ENCODE measurements around the gene PORCN.

DNA sequence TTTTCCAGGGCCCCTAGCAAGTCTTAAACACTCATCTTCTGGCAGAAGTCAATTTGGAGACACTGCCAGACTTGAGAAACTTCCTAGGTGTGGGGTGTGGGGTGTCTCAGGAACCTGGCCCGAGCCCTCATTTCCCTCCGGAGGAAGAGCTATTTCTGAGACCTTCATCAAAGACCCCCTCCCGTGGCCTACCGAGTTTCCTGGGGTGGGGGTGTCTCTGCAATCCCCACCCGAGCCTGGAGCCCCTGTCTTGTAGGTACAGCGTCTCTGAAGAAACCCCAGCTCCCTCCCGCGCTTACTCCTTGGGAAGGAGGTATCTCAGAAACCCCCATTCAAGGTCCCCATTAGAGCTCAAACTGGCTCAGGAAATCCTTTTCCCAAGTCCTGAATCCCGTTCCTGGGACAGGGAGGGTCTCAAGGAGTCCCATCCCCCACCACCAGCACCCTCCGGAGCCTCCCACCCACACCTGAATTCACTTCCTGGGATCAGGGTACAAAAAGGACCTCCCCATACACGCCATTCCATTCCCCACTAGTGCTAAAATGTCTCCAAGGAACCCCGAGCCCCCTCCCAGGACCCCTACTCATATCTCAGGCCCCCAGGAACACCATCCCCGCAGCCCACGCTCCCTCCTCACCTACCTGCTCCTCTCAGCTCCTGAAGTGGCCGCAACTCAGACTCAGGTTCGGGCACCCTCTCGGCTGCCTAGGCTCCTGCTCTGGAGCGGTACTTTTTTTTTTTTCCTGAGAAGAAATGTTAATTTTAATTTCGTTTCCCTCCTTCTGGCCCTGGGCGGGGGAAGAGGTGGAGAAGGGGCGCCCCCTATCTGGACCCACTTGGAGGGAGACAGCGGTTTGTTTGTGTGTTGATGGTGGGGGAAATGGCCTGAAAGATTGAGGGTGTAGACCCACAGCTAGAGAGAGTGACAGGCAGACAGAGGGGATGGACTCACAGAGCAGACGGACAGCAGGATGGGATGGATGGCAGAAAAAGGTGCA lies 39.8 kb upstream of the PORCN start:
- TF ChIP-seq ZNF274 (IDR thresholded peaks at IDR 0.05; ENCODE audit: low read depth, low read length) (no peak), EZH2 (IDR thresholded peaks at IDR 0.05) (no peak), POLR2AphosphoS5 (IDR thresholded peaks at IDR 0.05; ENCODE audit: low read depth, low read length) (no peak), POLR2A (IDR thresholded peaks at IDR 0.05; ENCODE audit: borderline replicate concordance, extremely low read depth, insufficient read depth, insufficient read length) (no peak), EZH2phosphoT487 (IDR thresholded peaks at IDR 0.05; ENCODE audit: borderline replicate concordance) (no peak), SP1 (IDR thresholded peaks at IDR 0.05; ENCODE audit: low read depth) (no peak), CEBPB (IDR thresholded peaks at IDR 0.05; ENCODE audit: low read depth) (no peak)
- TF ChIP-seq, protein P1, sequence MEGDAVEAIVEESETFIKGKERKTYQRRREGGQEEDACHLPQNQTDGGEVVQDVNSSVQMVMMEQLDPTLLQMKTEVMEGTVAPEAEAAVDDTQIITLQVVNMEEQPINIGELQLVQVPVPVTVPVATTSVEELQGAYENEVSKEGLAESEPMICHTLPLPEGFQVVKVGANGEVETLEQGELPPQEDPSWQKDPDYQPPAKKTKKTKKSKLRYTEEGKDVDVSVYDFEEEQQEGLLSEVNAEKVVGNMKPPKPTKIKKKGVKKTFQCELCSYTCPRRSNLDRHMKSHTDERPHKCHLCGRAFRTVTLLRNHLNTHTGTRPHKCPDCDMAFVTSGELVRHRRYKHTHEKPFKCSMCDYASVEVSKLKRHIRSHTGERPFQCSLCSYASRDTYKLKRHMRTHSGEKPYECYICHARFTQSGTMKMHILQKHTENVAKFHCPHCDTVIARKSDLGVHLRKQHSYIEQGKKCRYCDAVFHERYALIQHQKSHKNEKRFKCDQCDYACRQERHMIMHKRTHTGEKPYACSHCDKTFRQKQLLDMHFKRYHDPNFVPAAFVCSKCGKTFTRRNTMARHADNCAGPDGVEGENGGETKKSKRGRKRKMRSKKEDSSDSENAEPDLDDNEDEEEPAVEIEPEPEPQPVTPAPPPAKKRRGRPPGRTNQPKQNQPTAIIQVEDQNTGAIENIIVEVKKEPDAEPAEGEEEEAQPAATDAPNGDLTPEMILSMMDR (IDR thresholded peaks at IDR 0.05 in 2 of 3, conservative IDR thresholded peaks at IDR 0.05 in 1 of 3; ENCODE audit: borderline replicate concordance in 1 of 3, insufficient read depth in 1 of 3, low read depth in 2 of 3, low read length in 2 of 3): peak in 2 of 3 experiments; percentile 35 to 42; a peak in 3 of 6 replicates
